HepG2 (cell line): Measurements from ENCODE around the gene SLC2A5. TPM values are rescaled to one million over a fixed set of nuclear protein-coding genes. Genes with fewer than 3 reads are reported as not detected.

Experiments
- ATAC-seq: fragments of 200-7000 bp; cut with Tn5 transposase; 3 replicates; pipeline ENCODE4 v1.9.1; 2020; ENCODE audit warnings: mild to moderate bottlenecking, moderate library complexity
- BruUV-seq: library from RNA; stranded (reverse); fragments of 400-500 nt; replicated peaks from 2 replicates; lab custom pipeline; 2021; lab: Mats Ljungman, UMichigan
- CTCF ChIA-PET: fragments of 300-600 bp; formaldehyde crosslinking; extraction: SDS; loops from one replicate; lab custom pipeline; 2021; ENCODE audit warnings: low total read pairs, inconsistent platforms, low intra/inter-chr PET ratio; lab: Yijun Ruan, JAX
- POLR2A ChIA-PET: fragments of 350-600 bp; sonication (Branson Sonifier 250); formaldehyde crosslinking; loops from one replicate; lab custom pipeline; 2020; ENCODE audit warnings: antibody characterized with exemption, inconsistent platforms; lab: Yijun Ruan, JAX
- DNase-seq: peaks from one replicate; pipeline ENCODE4 v3.0.0-alpha.2; 2015; ENCODE audit warnings: low spot score
- FAIRE-seq: peaks from 3 replicates; lab custom pipeline; 2011; peaks lifted over from hg19 to GRCh38; lab: Jason Lieb, UNC
- H2AFZ ChIP-seq: one replicate; pipeline ENCODE4 v1.6.1; 2011; ENCODE audit warnings: low read length, inconsistent platforms
- H3K27ac ChIP-seq: fragments of 300-600 bp; 3 replicates; pipeline ENCODE4 v1.8.0; 2011; ENCODE audit warnings: mixed run types, mild to moderate bottlenecking, mixed read lengths, low read length, inconsistent platforms; ENCODE audit not compliant: insufficient read depth; ENCODE audit errors: extremely low read length
- H3K27me3 ChIP-seq, 2 experiments: fragments of 200-600 bp in 1 of 2; 2 replicates in 1 of 2; 3 replicates in 1 of 2; pipeline versions ENCODE4 v1.6.0 to v1.8.0; 2011; ENCODE audit warnings: low read length in 2 of 2, mild to moderate bottlenecking in 2 of 2, moderate library complexity in 2 of 2, inconsistent platforms in 1 of 2; ENCODE audit not compliant: insufficient read depth in 2 of 2, control insufficient read depth in 1 of 2
- H3K36me3 ChIP-seq, 2 experiments: fragments of 200-600 bp in 1 of 2; replicated peaks in 1 of 2; 2 replicates in 1 of 2; 3 replicates in 1 of 2; pipeline versions ENCODE4 v1.5.1 to v1.8.0; 2011; ENCODE audit warnings: low read length in 2 of 2, inconsistent platforms in 1 of 2; ENCODE audit not compliant: insufficient read depth in 2 of 2, control insufficient read depth in 1 of 2
- H3K4me1 ChIP-seq: 2 replicates; pipeline ENCODE4 v1.5.1; 2012; ENCODE audit warnings: low read length, inconsistent platforms; ENCODE audit not compliant: insufficient read depth
- H3K4me2 ChIP-seq: 2 replicates; pipeline ENCODE4 v1.6.0; 2011; ENCODE audit warnings: low read depth, low read length, inconsistent platforms
- H3K4me3 ChIP-seq, 3 experiments: fragments of 200-600 bp in 1 of 3; sonication (generic), shearing (Covaris generic) in 1 of 3; replicated peaks in 1 of 3; 2 replicates each; pipeline ENCODE4 v1.5.1; 2011 to 2016; ENCODE audit warnings: low read length in 3 of 3, inconsistent platforms in 2 of 3, low read depth in 2 of 3, mild to moderate bottlenecking in 2 of 3, control low read depth in 1 of 3, mixed read lengths in 1 of 3; ENCODE audit not compliant: insufficient read depth in 1 of 3
- H3K79me2 ChIP-seq: one replicate; pipeline ENCODE4 v1.6.1; 2011; ENCODE audit warnings: low read length, inconsistent platforms; ENCODE audit not compliant: insufficient read depth
- H3K9ac ChIP-seq: 2 replicates; pipeline ENCODE4 v1.6.0; 2011; ENCODE audit warnings: mild to moderate bottlenecking, low read depth, low read length, inconsistent platforms; ENCODE audit not compliant: insufficient read depth
- H3K9me3 ChIP-seq: 2 replicates; pipeline ENCODE4 v1.5.1; 2012; ENCODE audit warnings: mild to moderate bottlenecking, low read length
- H4K20me1 ChIP-seq: 2 replicates; pipeline ENCODE4 v1.6.0; 2011; ENCODE audit warnings: inconsistent platforms, mild to moderate bottlenecking, low read length, moderate library complexity; ENCODE audit not compliant: insufficient read depth
- HMG20A ChIP-seq: IDR thresholded peaks from 2 replicates; pipeline ENCODE4 v1.6.1; 2016; ENCODE audit warnings: borderline replicate concordance
- NCOA1 ChIP-seq: sonication (generic); formaldehyde crosslinking; IDR thresholded peaks from 2 replicates; pipeline ENCODE4 v1.9.0; 2021; ENCODE audit warnings: missing genetic modification reagents
- PHF21A ChIP-seq: sonication (generic); formaldehyde crosslinking; IDR thresholded peaks from 2 replicates; pipeline ENCODE4 v1.5.0; 2020; ENCODE audit warnings: mild to moderate bottlenecking, missing genetic modification reagents
- PHF5A ChIP-seq: IDR thresholded peaks from one replicate; pipeline ENCODE4 v1.6.1; 2018; ENCODE audit warnings: low read depth, missing genetic modification reagents; ENCODE audit not compliant: unreplicated experiment
- POGK ChIP-seq: sonication (generic); formaldehyde crosslinking; conservative IDR thresholded peaks from 2 replicates; pipeline ENCODE4 v1.8.0; 2022; ENCODE audit warnings: mild to moderate bottlenecking, moderate library complexity, missing genetic modification reagents
- SATB2 ChIP-seq: sonication (generic); formaldehyde crosslinking; IDR thresholded peaks from 2 replicates; pipeline ENCODE4 v1.5.0; 2020; ENCODE audit warnings: missing genetic modification reagents
- TFAP4 ChIP-seq: sonication (generic); IDR thresholded peaks from 2 replicates; pipeline ENCODE4 v1.6.1; 2016; ENCODE audit warnings: low read depth, borderline replicate concordance
- ZNF205 ChIP-seq: IDR thresholded peaks from 2 replicates; pipeline ENCODE4 v1.6.1; 2018; ENCODE audit warnings: missing biosample characterization, missing genetic modification reagents
- ZNF549 ChIP-seq: sonication (generic); formaldehyde crosslinking; IDR thresholded peaks from 2 replicates; pipeline ENCODE4 v1.5.0; 2020; ENCODE audit warnings: missing genetic modification reagents
- ZNF552 ChIP-seq: sonication (generic); formaldehyde crosslinking; IDR thresholded peaks from 2 replicates; pipeline ENCODE4 v1.9.0; 2022; ENCODE audit warnings: missing genetic modification reagents, mild to moderate bottlenecking, borderline replicate concordance
- ZNF589 ChIP-seq: sonication (generic); formaldehyde crosslinking; conservative IDR thresholded peaks from 2 replicates; pipeline ENCODE4 v1.8.0; 2022; ENCODE audit warnings: mild to moderate bottlenecking, moderate library complexity, missing genetic modification reagents
- WGBS: methylation state at CpG from one replicate; pipeline ENCODE4 v1.1.6; 2017; ENCODE audit warnings: low lambda C conversion rate; 5-methylcytosine and 5-hydroxymethylcytosine counted together
- in situ Hi-C: cut with HindIII; loops from 2 replicates; pipeline ENCODE4 v1.10.0; 2017; ENCODE audit warnings: low pct_unique_long_range_greater_than_20kb; ENCODE audit not compliant: extremely low pct_ligation_motif_present
- intact Hi-C: fragments of 100-400 bp; cut with micrococcal nuclease; formaldehyde crosslinking; loops from one replicate; pipeline ENCODE4 v1.10.0; 2022; ENCODE audit not compliant: unreplicated experiment
- polyA plus RNA-seq, 8 experiments: library from polyadenylated mRNA; depleted of rRNA in 3 of 8; stranded (reverse) in 7 of 8; unstranded in 1 of 8; fragments of >200 nt; fragmentation: Illumina TruSeq in 4 of 8; extraction: Trizol in 4 of 8; gene quantifications; 2 replicates each; pipeline versions ENCODE4 v1.2.1 to v1.2.3, GENCODE V29; 2011 to 2016; ENCODE audit warnings: low read depth in 4 of 8, missing spikeins in 1 of 8, mixed read lengths in 1 of 8; ENCODE audit not compliant: insufficient read depth in 1 of 8
- total RNA-seq, 5 experiments: library from RNA; depleted of rRNA; stranded (reverse); fragments of >200 nt; fragmentation: Illumina TruSeq; extraction: Trizol; gene quantifications; 2 replicates each; pipeline ENCODE4 v1.2.3, GENCODE V29; 2016; ENCODE audit warnings: low read depth in 1 of 5

The SLC2A5 gene
- total and polyA plus RNA-seq, 2 of the 13 experiments (the other 11 are each of a cell fraction or from before 2014, with no cell fraction given) = 0.04 to 0.54 TPM

GRCh38 chr1:9020305-9020704 is 49.1 kb downstream of the SLC2A5 start:
- H3K4me2 ChIP-seq = no peak overlapping the region
- H3K27me3 ChIP-seq = peaks cover 0 to 22% of the 10 kb centered on the region in 2 experiments; a peak in 3 of 5 replicates
- no peaks in the 10 kb centered on the region for H3K9me3 ChIP-seq
- H3K4me3 ChIP-seq = no peak overlapping the region
- no peak for DNase-seq
- POLR2A ChIA-PET = no interaction called here
- in situ Hi-C loops (no loop called here), intact Hi-C loops (no loop called here)
- ATAC-seq = no peak
- no peak overlapping the region for H3K27ac ChIP-seq
- BruUV-seq = no TSS peak
- H3K36me3 ChIP-seq = no peaks in the 10 kb centered on the region
- peaks cover 11% of the 10 kb centered on the region for H3K4me1 ChIP-seq
- no peak for TF ChIP-seq SATB2 (CRISPR knock-in tag)
- TF ChIP-seq ZNF552 (CRISPR knock-in tag) = no peak
- TF ChIP-seq TFAP4 = no peak
- TF ChIP-seq ZNF589 (CRISPR knock-in tag) = no peak
- no peak for TF ChIP-seq PHF5A (CRISPR knock-in tag)
- TF ChIP-seq PHF21A (CRISPR knock-in tag) = no peak
- TF ChIP-seq HMG20A = no peak
- TF ChIP-seq NCOA1 (CRISPR knock-in tag) = no peak
- TF ChIP-seq ZNF549 (CRISPR knock-in tag) = no peak
- TF ChIP-seq ZNF205 (CRISPR knock-in tag) = no peak
- TF ChIP-seq POGK = no peak
- WGBS = 23% methylated on average over 4 of the region's 6 CpGs
- no peak overlapping the region for H3K9ac ChIP-seq
- H3K79me2 ChIP-seq = no peaks in the 10 kb centered on the region
- no peak overlapping the region for H2AFZ ChIP-seq
- CTCF ChIA-PET = no interaction called here
- FAIRE-seq = no peak
- H4K20me1 ChIP-seq = no peaks in the 10 kb centered on the region
